Anterior cingulate cortex (tissue), 58 donors: Measurements from ENCODE around the gene SERHL2.
"Not testable (repeated sequence)": the region's sequence is repeated elsewhere in the genome, so short reads cannot be mapped to it uniquely, and the experiment has no call there.

Source experiments
- DNase-seq, 58 donors: peaks; one replicate each; lab custom pipeline; 2025; lab: John Stamatoyannopoulos, UW

Gene SERHL2

DNA sequence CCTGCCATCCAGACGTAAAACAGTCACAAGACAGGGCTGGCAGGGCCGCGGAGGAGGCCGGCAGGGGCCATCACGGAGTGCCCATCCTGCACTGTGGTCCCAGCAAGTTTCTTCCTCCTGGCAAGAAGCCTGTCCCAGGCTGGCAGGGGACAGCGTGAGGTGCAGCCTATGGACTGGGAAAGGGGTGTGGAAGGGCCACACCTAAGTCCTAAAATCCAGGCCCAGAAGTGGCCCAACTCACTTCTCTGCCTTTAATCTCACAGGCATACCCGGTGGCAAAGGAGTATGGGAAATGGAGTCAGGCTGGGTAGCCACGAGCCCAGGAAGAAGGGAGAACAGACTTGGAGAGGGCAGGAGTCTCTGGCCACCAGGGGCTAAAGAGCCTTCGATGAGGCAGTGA, 16.8 kb downstream of the SERHL2 start:
- not testable (repeated sequence) for DNase-seq

DNA sequence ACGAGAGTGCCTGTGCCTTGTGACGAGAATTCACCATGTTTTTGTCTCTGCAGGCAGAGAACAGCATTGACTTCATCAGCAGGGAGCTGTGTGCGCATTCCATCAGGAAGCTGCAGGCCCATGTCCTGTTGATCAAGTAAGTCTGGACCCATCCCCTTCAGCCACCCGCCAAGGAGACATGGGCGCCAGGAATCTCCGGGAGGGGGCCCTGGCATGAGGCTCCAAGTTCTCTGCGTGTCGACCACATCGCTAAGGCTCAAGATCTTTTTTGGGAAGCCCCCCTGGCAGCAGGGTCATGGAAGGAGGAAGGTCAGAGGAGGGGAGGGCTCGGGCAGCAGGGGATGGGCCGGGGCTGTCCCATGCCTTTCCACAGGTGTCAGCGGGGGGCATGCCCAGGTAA, 17.3 kb downstream of the SERHL2 start:
- not testable (repeated sequence) for DNase-seq

DNA sequence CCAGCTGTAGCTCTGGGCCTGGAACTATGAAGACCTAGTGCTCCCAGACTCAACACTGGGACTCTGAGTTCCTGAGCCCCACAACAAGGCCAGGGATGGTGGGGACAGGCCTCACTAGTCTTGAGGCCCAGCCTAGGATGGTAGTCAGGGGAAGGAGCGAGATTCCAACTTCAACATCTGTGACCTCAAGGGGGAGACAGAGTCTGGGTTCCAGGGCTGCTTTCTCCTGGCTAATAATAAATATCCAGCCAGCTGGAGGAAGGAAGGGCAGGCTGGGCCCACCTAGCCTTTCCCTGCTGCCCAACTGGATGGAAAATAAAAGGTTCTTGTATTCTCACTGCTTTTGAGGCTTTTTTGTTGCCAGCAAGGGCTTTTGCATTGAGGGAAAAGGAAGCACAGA, 20.3 kb downstream of the SERHL2 start:
- not testable (repeated sequence) for DNase-seq

DNA sequence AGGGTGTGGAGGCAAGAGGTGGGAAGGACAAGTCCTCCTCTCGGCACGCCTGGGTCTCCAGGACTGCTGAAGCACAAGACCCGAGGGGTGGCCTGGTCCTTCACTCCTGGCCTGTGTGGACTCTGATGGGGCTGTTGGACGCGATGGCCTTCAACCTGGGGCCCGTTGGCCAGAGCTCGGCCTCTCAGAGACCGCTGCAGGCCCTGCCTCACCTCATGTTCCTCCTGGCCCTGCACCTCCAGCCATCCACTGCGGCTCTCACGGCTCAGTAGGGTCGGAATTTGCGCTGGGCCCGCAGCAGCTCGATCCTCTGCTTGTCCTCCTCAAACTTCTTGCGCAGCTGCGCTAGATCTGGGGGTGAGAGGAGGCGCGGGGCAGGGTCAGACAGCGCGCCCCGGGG, 20.7 kb downstream of the SERHL2 start:
- not testable (repeated sequence) for DNase-seq

DNA sequence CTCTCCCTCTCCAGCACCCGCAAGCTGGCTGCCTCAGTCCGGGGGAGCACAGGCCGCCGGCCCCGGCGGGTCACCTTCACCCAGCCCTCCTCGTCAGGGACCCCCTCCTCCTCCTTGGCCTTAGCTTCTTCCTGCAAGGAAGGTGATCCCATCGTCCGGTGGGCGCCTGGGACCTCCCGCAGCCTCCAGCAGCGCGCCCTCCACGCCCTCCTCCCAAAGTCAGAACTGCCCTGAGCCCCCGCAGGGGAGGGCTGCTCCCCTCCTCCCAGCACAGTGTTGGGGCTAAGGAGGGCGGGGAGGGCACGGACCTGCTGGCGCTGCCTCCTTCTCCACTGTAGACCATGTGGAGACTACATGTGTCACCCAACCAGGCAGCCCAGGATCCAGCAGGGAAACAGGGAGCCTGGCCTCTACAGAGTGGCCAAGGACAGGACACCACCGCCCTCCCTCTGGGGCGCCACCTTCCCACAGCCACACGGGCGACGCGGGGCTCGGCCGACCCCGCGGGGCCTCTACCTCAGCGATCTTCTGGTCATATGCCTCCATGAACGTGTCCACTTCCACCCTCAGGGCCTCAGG, 22.3 kb downstream of the SERHL2 start:
- not testable (repeated sequence) for DNase-seq

DNA sequence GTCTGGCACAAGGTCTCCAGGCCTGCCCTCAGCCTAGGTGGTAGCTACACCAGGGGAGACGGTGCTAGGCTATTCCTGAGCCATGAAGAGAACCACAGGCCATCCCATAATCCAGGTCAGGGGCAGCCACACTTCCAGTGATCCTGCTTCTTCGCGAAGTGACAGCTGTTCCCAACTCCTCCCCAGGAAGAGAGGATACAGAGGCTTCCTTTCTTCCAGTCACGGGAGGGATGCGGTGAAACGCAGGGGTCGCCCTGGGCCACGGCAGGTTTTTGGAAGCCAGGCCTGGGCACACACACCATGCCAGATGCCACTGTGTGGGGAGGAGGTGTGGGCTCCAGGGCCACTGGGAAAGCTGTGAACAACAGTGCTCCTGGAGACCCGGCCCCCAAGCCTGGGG, 23.4 kb downstream of the SERHL2 start:
- DNase-seq: not testable (repeated sequence)

DNA sequence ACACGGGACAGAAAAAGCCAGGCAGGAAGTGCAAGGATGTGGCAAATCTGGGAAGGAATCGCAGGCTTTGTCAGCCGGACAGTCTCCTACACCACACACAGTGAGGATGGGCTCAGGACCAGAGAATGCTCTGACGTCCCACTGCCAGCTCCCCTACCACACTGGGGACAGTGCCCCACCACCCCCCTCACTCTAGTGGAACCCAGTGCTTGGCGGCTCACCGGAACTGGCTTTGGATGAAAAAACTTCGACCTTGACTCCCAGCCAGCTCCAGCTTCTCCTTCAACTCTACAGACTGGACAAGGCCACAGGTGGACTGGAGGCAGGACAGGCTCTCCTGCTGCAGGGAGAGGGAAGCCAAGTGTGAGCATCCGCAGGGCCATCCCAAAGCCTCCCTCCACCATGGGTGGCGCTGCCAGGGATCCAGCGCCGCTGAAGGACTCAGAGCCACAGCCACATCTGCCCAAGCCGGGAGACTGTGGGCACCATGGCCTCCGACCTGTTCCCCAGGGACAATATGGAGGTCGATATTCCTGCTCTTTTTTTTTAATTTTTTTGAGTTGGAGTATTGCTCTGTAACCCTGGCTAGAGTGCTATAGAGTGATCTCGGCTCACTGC, 24.0 kb downstream of the SERHL2 start:
- DNase-seq: no peak

DNA sequence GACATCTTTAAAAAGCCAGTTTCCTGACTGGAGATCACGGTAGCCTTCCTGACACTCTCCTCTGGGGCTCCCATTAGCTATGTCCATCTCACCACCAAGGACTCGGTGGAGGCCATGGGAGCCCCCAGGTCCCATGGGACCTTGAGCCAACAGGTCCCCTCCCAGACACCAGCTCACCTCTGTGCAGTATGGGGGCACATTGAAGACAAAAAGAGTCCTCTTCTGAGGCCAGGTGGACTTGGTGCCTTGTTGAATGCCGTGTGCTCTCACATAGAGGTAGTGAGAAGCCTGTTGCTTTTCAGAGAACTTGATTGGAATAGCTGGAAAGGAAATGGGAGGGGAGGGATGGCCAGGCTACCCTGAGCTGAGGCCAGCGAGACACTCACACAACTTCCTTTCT, 26.3 kb downstream of the SERHL2 start:
- not testable (repeated sequence) for DNase-seq

DNA sequence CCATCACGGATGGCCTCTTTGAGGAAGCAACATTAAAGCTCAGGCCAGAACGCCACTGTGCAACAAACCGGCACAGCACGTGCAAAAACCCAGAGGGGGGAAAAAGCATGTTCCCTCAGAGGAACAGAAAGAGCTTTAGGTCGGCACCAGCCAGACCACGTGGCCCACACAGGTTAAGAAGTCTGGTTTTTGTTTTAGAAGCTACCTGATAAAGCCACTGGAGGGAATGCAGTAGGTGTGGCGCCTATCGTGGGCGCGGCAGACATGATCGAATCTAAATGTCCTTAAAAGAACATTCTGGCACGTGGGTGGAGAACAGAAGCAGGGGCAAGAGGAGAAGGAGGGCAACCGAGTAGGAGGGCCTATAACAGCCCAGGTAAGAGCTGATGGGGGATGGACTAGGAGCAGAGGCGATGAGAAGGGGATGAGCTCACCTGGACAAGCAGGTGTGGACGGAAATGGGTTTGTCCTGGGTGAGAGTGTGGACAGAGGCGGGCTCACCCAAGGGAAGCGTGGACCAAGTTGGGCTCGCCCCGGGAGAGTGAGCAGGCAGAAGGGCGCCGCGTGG, 27.5 kb downstream of the SERHL2 start:
- DNase-seq: not testable (repeated sequence)

DNA sequence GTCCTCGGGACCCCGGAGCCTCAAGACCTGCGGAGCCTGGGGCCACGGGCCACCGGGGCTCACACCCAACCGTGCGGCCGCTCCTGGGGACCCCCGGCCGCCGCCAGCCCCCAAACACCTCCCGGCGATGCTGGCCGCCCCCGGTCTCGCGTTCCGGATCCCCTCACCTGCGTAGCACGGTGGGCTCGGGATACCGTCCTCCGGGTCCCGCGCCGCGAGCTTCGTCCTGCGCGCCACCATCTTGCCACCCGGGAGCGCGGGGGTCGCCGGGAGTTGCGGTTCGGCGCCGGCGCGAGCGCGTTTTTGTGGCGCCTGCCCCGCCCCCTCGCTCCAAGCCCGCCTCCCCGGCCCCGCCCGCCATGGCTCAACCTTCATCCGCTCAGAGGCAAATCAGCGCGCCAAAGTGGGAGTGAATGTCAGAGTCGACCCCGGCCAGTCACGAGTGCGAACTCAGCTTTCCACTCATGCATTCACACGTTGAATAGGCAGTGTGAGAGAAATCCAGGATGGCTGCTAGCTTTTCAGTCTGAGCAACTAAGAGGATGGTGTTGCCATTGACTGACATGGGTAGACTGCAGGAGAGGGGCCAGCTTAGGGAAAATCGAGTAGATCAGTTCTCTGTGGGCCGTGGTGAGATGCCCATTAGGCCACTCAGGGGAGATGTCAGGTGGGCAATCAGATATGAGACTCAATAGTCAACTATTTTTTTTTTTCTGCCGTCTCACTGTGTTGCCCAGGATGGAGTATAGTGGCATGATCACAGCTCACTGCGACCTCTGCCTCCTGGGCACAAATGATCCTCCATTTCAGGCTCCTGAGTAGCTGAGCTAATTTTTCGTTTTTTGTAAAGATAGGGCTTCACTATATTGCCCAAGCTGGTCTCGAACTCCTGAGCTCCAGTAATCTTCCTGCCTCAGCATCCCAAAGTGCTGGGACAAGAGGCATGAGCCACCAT, 28.3 kb downstream of the SERHL2 start:
- peak in 57 of 58 donors; percentile 3 to 83 (median 64) for DNase-seq

DNA sequence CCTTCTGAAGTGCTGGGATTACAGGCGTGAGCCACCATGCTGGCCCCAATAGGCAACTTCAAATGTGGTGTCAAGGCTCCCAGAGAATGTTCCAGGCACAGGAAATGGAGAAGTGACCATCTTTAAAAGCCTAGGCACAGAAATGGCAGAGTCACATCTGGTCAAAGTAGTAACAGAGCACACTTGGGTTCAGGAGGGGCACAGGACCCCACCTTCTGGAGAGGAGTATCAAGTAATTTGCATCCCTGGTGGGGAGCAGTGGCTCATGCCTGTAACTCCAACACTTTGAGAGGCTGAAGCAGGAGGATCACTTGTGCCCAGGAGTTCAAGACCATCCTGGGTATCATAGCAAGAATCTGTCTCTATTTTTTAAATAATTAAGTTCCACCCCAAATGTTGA, 29.2 kb downstream of the SERHL2 start:
- no peak for DNase-seq

DNA sequence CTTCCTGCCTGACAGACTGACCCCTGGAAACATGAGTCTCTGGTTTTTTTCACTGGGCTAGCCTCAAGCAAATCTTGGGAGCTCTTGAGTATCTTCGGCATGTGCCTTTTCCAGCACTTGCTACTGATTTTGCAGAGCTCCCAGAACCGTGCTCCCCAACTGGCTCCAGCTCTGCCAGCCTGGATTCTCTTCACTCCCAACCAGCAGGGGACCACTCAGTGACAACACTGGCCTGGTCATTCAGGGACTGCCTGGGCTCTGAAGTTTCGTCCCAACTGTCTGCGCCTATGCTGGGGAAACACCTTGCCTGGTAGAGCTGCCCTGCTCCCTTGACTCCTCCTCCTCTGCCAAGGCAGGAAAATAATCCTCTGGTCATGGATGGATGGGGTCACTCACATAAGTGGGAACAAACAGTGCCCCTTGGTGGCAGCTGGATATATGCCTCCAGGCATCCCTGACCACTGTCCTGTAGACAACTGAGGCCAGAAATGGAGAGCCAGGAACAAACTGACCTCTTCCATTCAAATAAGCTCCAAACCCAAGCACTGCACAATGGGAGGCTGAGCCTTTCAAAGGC, 30.7 kb downstream of the SERHL2 start:
- DNase-seq: no peak

DNA sequence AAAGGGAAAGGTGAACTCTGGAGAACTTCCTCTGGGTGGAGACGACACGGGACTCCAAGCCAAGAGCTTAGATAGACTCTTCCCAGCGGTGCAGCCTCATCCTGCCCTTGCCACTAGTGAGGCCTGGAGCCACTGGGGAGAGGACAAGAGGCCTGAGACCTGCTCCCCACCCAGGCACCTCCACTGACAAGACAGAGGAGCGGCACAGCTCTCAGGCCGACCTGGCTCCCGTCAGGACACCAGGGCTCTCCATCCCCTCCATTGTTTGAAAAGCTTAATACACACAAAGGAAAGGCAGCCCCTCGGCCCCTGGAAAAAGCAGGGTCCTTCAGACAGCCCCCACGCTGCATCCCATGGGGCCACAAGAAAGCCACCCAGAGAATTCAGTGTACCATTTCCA, 31.3 kb downstream of the SERHL2 start:
- no peak for DNase-seq

DNA sequence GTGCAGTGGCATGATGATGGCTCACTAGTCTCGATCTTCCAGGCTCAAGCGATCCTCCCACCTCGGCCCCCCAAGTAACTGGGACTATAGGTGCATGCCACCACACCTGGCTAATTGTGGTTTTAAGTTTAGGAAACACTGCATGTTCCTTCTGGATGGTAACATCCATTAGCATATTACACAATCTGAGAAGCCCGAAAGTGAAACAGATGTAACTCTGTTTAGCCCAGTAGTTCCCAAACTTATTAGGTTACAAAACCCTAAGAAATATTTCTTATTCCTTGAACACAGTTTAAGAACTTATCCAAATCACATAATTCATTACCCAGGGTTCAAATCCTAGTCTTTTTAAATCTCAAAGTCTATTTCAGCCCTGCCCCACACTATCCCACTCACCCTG, 32.6 kb downstream of the SERHL2 start:
- DNase-seq: no peak

DNA sequence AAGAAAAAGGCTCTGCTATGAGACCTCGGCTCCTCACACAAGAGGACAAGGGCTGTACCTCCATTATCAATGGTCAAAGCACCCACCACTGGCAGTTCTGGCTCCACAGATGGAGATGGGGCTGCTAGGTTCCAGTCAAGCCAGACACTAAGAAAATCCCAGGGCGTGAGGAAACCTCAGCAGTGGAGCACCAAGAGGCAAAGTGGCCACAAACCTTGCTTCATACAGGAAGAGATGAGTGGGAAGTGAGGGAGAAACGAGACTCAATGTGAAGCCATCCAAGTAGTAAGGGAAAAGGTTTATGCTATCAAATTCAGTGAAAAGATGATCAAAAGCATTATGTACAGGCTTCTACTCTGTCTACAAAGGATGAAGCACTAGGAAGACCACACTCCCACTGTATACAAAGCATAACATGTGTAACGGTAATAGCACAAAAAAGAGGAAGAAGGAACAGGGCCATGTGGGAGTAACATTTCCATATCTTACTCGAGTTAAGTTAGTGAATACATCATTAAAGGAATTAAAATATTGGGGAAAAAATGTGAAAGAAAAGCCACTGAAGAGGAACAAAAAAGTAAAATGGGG, 33.9 kb downstream of the SERHL2 start:
- DNase-seq: no peak

DNA sequence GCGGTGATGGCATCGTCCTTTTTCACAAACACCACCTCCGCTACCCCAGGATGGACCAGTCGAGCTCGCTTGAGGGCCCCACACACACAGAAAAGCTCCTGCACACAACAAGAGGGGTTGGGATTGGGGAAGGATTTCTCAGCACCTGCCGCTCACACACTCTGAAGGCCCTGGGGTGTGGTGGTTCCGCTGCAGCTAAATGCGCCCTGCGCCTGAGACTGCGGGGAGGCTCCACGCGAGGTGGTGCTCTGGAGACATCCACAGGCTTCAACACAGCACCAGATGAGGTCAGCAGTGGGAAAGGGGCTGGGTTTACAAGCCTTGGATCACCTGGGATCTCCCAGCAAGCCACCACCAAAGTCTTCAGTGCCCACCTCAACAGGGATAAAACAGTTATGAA, 38.2 kb downstream of the SERHL2 start:
- DNase-seq: no peak

DNA sequence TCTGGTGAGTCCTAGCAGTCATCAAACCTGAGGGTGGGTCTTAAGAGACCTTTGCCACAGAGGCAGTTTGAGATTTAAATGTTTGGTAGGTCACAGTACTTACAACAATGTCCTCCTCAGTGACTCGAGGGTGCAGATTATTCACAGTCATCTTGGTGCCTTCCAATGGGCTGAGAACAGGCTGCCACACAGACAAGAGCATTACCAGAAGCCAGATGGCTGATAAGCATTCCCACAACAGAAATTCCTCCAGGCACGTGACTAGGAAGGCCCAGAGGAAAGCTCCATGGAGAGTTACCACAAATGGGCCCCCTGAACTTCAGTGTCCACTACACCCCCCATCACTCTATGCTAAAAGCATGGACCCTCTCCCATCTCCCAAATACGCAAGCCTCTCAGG, 41.7 kb downstream of the SERHL2 start:
- no peak for DNase-seq

DNA sequence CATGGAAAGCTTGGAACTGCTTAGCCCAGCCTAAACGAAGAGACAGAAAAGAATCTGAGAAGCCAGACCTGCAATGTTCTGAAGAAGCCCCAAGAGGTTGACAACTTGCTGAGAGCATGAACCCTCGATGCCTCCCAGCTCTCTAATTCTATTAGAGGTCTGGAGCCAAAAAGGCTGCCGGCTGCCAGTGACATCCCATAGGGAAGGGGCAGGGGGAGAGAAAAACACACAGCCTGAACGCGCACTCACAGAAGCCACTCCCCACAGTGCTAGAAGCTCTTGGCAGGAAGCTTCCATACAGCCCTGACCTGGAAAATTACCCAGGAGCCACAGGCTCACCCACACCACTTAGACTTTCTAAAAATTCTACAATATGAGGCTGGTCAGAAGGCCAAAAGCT, 42.6 kb downstream of the SERHL2 start:
- DNase-seq: no peak

DNA sequence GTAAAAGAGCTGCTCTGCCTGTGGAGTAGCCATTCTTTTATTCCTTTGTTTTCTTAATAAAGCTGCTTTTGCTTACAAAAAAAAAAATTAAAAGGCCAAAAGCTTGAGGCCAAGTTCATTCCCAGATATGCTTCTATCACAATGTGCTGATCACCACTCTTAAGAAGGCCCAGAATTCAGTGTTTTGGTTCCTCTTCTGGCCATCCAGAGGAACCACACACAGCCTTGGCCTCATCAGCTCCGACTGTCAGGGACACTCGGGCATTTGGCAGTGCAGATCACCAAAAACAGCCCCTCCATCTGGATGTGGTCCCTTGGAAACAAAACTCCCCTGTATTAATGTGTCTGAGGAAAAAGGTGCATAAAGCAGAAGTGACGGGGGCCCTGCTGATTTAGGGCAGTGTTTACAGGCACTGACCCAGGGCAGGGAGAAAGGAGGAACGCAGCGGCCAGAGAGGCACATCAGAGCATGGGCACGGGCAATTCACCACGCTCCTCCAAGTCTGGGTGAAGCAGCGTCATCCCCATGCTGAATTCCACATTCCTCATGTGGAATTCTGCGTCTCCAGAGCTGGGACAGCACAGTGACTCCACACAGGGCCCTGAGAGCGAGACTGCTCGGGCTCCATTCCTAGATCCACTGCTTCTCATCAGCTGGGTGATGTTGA, 43.2 kb downstream of the SERHL2 start:
- no peak for DNase-seq
